HepG2 (cell line): ENCODE results near the gene GLOD4. TPM values are rescaled to one million over a fixed set of nuclear protein-coding genes. Genes with fewer than 3 reads are reported as not detected.

ENCODE experiments used
- ASH2L ChIP-seq: fragments of 300-600, 200-600 bp; sonication (generic); IDR thresholded peaks from 2 replicates; pipeline ENCODE4 v1.7.0; 2017; ENCODE audit warnings: low read depth, mild to moderate bottlenecking, moderate library complexity, mixed read lengths, low read length; ENCODE audit not compliant: insufficient read length
- BHLHE40 ChIP-seq: IDR thresholded peaks from 2 replicates; pipeline ENCODE4 v1.6.1; 2011; ENCODE audit warnings: low read length, improper control_type of control experiment
- ETV5 ChIP-seq: IDR thresholded peaks from 2 replicates; pipeline ENCODE4 v1.6.1; 2018; ENCODE audit warnings: missing biosample characterization, missing genetic modification reagents, inconsistent platforms, borderline replicate concordance
- KDM3A ChIP-seq: IDR thresholded peaks from 2 replicates; pipeline ENCODE4 v1.6.1; 2018; ENCODE audit warnings: low read depth, missing compliant biosample characterization
- NPAS2 ChIP-seq: sonication (generic); formaldehyde crosslinking; IDR thresholded peaks from 2 replicates; pipeline ENCODE4 v1.8.0; 2022; ENCODE audit warnings: mild to moderate bottlenecking, missing genetic modification reagents, borderline replicate concordance
- PITX1 ChIP-seq: sonication (generic); formaldehyde crosslinking; IDR thresholded peaks from 2 replicates; pipeline ENCODE4 v1.5.1; 2020; ENCODE audit warnings: mild to moderate bottlenecking, missing genetic modification reagents
- RXRA ChIP-seq: sonication (generic); formaldehyde crosslinking; IDR thresholded peaks from 2 replicates; pipeline ENCODE4 v1.5.1; 2020; ENCODE audit warnings: missing genetic modification reagents
- TP53 ChIP-seq: sonication (generic); formaldehyde crosslinking; conservative IDR thresholded peaks from 2 replicates; pipeline ENCODE4 v1.4.0; 2020; ENCODE audit warnings: missing genetic modification reagents
- ZNF225 ChIP-seq: sonication (generic); formaldehyde crosslinking; IDR thresholded peaks from 2 replicates; pipeline ENCODE4 v1.4.0; 2020; ENCODE audit warnings: mild to moderate bottlenecking, missing genetic modification reagents
- ZNF24 ChIP-seq: fragments of 450-650 bp; IDR thresholded peaks from 2 replicates; pipeline ENCODE4 v1.6.1; 2017; ENCODE audit warnings: antibody characterized with exemption, mild to moderate bottlenecking
- ZNF382 ChIP-seq: sonication (generic); formaldehyde crosslinking; IDR thresholded peaks from 2 replicates; pipeline ENCODE4 v1.5.0; 2020; ENCODE audit warnings: missing genetic modification reagents, mild to moderate bottlenecking, borderline replicate concordance
- ZNF563 ChIP-seq: sonication (generic); formaldehyde crosslinking; IDR thresholded peaks from 2 replicates; pipeline ENCODE4 v1.8.0; 2022; ENCODE audit warnings: mild to moderate bottlenecking, moderate library complexity, missing genetic modification reagents
- ZNF652 ChIP-seq: IDR thresholded peaks from 2 replicates; pipeline ENCODE4 v1.6.1; 2016; ENCODE audit warnings: low read depth, borderline replicate concordance
- ZSCAN31 ChIP-seq: sonication (generic); formaldehyde crosslinking; IDR thresholded peaks from 2 replicates; pipeline ENCODE4 v1.5.0; 2020; ENCODE audit warnings: low read depth, mild to moderate bottlenecking, missing genetic modification reagents
- polyA plus RNA-seq, 8 experiments: library from polyadenylated mRNA; depleted of rRNA in 3 of 8; stranded (reverse) in 7 of 8; unstranded in 1 of 8; fragments of >200 nt; fragmentation: Illumina TruSeq in 4 of 8; extraction: Trizol in 4 of 8; gene quantifications; 2 replicates each; pipeline versions ENCODE4 v1.2.1 to v1.2.3, GENCODE V29; 2011 to 2016; ENCODE audit warnings: low read depth in 4 of 8, missing spikeins in 1 of 8, mixed read lengths in 1 of 8; ENCODE audit not compliant: insufficient read depth in 1 of 8
- total RNA-seq, 5 experiments: library from RNA; depleted of rRNA; stranded (reverse); fragments of >200 nt; fragmentation: Illumina TruSeq; extraction: Trizol; gene quantifications; 2 replicates each; pipeline ENCODE4 v1.2.3, GENCODE V29; 2016; ENCODE audit warnings: low read depth in 1 of 5
- TF ChIP-seq, protein P1 (sequence below): sonication (generic); formaldehyde crosslinking; IDR thresholded peaks from 2 replicates; pipeline ENCODE4 v1.9.0; 2021; ENCODE audit warnings: mild to moderate bottlenecking, missing genetic modification reagents
- TF ChIP-seq, protein P2 (sequence below): sonication (generic); formaldehyde crosslinking; IDR thresholded peaks from 2 replicates; pipeline ENCODE4 v1.9.0; 2021; ENCODE audit warnings: missing genetic modification reagents, borderline replicate concordance
- TF ChIP-seq, protein P3 (sequence below): sonication (generic); formaldehyde crosslinking; IDR thresholded peaks from 2 replicates; pipeline ENCODE4 v1.8.1; 2022; ENCODE audit warnings: mild to moderate bottlenecking, missing genetic modification reagents
- TF ChIP-seq, protein P4 (sequence below): IDR thresholded peaks from 2 replicates; pipeline ENCODE4 v1.6.1; 2016

GLOD4 gene
- total and polyA plus RNA-seq, 2 of the 13 experiments (the other 11 are each of a cell fraction or from before 2014, with no cell fraction given) = 53.7 to 87.8 TPM

DNA sequence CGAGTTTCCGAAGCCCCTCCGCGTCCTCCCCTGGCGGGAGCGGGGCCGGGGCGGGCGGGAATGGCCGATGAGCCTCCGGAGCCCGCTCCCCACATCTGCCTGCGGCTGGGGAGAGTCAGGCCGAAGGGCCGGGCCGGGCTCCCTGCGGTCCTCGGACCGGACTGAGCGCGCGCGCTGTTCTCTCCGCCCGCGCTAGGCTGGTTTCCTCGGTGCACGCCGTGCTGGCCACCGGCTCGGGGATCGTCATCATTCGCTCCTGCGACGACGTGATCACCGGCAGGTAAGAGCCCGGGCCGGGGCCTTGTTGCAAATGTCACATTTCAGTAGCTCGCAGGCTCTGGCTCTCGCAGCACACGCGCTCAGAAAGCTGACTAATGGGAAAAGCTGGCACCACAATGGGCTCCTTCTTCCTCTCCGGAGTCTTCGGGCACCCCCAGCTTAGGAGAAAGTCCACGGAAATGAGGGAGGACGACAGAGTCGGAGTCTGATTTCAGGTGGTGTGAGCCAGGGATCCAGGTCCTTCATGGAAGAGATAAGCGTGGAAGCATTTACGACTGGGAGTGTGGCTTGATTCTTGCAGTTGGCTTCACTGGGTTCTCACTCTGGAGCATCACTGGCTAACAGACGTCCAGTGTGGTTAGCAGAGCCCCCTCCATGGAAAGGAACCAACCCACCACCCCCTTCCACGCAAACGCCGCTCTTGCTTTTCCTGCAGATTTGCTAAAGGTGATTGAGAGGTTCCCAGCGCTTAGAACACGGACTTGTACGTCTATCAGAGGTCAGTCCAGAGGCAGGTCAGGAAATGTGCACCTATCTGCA lies 49.0 kb downstream of the GLOD4 start (continued):
- TF ChIP-seq PITX1 (CRISPR knock-in tag) = no peak
- TF ChIP-seq, protein P1, sequence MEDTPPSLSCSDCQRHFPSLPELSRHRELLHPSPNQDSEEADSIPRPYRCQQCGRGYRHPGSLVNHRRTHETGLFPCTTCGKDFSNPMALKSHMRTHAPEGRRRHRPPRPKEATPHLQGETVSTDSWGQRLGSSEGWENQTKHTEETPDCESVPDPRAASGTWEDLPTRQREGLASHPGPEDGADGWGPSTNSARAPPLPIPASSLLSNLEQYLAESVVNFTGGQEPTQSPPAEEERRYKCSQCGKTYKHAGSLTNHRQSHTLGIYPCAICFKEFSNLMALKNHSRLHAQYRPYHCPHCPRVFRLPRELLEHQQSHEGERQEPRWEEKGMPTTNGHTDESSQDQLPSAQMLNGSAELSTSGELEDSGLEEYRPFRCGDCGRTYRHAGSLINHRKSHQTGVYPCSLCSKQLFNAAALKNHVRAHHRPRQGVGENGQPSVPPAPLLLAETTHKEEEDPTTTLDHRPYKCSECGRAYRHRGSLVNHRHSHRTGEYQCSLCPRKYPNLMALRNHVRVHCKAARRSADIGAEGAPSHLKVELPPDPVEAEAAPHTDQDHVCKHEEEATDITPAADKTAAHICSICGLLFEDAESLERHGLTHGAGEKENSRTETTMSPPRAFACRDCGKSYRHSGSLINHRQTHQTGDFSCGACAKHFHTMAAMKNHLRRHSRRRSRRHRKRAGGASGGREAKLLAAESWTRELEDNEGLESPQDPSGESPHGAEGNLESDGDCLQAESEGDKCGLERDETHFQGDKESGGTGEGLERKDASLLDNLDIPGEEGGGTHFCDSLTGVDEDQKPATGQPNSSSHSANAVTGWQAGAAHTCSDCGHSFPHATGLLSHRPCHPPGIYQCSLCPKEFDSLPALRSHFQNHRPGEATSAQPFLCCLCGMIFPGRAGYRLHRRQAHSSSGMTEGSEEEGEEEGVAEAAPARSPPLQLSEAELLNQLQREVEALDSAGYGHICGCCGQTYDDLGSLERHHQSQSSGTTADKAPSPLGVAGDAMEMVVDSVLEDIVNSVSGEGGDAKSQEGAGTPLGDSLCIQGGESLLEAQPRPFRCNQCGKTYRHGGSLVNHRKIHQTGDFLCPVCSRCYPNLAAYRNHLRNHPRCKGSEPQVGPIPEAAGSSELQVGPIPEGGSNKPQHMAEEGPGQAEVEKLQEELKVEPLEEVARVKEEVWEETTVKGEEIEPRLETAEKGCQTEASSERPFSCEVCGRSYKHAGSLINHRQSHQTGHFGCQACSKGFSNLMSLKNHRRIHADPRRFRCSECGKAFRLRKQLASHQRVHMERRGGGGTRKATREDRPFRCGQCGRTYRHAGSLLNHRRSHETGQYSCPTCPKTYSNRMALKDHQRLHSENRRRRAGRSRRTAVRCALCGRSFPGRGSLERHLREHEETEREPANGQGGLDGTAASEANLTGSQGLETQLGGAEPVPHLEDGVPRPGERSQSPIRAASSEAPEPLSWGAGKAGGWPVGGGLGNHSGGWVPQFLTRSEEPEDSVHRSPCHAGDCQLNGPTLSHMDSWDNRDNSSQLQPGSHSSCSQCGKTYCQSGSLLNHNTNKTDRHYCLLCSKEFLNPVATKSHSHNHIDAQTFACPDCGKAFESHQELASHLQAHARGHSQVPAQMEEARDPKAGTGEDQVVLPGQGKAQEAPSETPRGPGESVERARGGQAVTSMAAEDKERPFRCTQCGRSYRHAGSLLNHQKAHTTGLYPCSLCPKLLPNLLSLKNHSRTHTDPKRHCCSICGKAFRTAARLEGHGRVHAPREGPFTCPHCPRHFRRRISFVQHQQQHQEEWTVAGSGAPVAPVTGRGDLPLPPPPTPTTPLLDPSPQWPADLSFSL (CRISPR knock-in tag) = no peak
- TF ChIP-seq BHLHE40 = no peak
- peak; percentile 50; the same call in 1 of the 2 replicates for TF ChIP-seq ZSCAN31 (CRISPR knock-in tag)
- no peak for TF ChIP-seq ASH2L
- TF ChIP-seq, protein P2, sequence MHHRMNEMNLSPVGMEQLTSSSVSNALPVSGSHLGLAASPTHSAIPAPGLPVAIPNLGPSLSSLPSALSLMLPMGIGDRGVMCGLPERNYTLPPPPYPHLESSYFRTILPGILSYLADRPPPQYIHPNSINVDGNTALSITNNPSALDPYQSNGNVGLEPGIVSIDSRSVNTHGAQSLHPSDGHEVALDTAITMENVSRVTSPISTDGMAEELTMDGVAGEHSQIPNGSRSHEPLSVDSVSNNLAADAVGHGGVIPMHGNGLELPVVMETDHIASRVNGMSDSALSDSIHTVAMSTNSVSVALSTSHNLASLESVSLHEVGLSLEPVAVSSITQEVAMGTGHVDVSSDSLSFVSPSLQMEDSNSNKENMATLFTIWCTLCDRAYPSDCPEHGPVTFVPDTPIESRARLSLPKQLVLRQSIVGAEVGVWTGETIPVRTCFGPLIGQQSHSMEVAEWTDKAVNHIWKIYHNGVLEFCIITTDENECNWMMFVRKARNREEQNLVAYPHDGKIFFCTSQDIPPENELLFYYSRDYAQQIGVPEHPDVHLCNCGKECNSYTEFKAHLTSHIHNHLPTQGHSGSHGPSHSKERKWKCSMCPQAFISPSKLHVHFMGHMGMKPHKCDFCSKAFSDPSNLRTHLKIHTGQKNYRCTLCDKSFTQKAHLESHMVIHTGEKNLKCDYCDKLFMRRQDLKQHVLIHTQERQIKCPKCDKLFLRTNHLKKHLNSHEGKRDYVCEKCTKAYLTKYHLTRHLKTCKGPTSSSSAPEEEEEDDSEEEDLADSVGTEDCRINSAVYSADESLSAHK (CRISPR knock-in tag) = no peak
- no peak for TF ChIP-seq NPAS2
- no peak for TF ChIP-seq KDM3A
- TF ChIP-seq, protein P3, sequence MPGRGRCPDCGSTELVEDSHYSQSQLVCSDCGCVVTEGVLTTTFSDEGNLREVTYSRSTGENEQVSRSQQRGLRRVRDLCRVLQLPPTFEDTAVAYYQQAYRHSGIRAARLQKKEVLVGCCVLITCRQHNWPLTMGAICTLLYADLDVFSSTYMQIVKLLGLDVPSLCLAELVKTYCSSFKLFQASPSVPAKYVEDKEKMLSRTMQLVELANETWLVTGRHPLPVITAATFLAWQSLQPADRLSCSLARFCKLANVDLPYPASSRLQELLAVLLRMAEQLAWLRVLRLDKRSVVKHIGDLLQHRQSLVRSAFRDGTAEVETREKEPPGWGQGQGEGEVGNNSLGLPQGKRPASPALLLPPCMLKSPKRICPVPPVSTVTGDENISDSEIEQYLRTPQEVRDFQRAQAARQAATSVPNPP (CRISPR knock-in tag) = 0 out of 2 replicates have a peak, but pooled peaks have one; percentile 8
- TF ChIP-seq RXRA (CRISPR knock-in tag) = no peak
- TF ChIP-seq ZNF382 (CRISPR knock-in tag) = no peak
- TF ChIP-seq, protein P4, sequence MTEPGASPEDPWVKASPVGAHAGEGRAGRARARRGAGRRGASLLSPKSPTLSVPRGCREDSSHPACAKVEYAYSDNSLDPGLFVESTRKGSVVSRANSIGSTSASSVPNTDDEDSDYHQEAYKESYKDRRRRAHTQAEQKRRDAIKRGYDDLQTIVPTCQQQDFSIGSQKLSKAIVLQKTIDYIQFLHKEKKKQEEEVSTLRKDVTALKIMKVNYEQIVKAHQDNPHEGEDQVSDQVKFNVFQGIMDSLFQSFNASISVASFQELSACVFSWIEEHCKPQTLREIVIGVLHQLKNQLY (CRISPR knock-in tag) = no peak
- no peak for TF ChIP-seq ZNF652 (CRISPR knock-in tag)
- no peak for TF ChIP-seq TP53 (CRISPR knock-in tag)
- TF ChIP-seq ETV5 (CRISPR knock-in tag) = no peak
- no peak for TF ChIP-seq ZNF563
- no peak for TF ChIP-seq ZNF24
- TF ChIP-seq ZNF225 = no peak
